NCI-H524 treated with DMSO at 0.1 percent for 48 hours (cell line): Measurements from ENCODE around the gene PLPPR4.

Source experiments
- DNase-seq: peaks from one replicate; lab custom pipeline; 2025; lab: John Stamatoyannopoulos, UW

Gene PLPPR4

GRCh38 chr1:99348397-99349132 is 84.3 kb downstream of the PLPPR4 start:
- no peak for DNase-seq

- DNase-seq, result no peak
Observed at GRCh38 chr1:99352821-99353220, 88.5 kb downstream of the PLPPR4 start.

- DNase-seq, result no peak
Observed at GRCh38 chr1:99358770-99359169, 94.5 kb downstream of the PLPPR4 start.
